ENCODE results near the gene PPP2R2B. TPM values are rescaled to one million over a fixed set of nuclear protein-coding genes. Genes with fewer than 3 reads are reported as not detected.
"Not testable (repeated sequence)": the region's sequence is repeated elsewhere in the genome, so short reads cannot be mapped to it uniquely, and the experiment has no call there.

The PPP2R2B gene
- total RNA-seq, 8 experiments from 2014 or later = 54.2 to 102 (median 75.0) TPM

- no peak overlapping the region for H3K4me3 ChIP-seq
- in situ Hi-C loops (cut with MboI; ENCODE audit: low pct_unique_long_range_greater_than_20kb in 2 of 9, low sequenced_read_pairs in 9 of 9, unreplicated experiment in 9 of 9) = no loop called here
- WGBS, 10 experiments = 30 to 100% (median 60%) methylated on average over 1 to 5 of the region's 5 CpGs; no CpG with 5 or more reads in 1 of the 10 experiments
- no peak overlapping the region for H3K27ac ChIP-seq
- peak in 5 of 8 experiments; percentile 45 to 82 (median 67) for ATAC-seq (replicated peaks in 6 of 8)
- peaks cover 6 to 43% of the 10 kb centered on the region in 2 donors for H3K4me1 ChIP-seq (replicated peaks in 1 of 2)
Measured at GRCh38 chr5:146734936-146735577, 143.5 kb downstream of the PPP2R2B start.

GRCh38 chr5:146732962-146733361, 145.6 kb downstream of the PPP2R2B start:
- Histone ChIP-seq H3K27ac (no peak overlapping the region), H3K4me3 (no peak overlapping the region), H3K4me1 (replicated peaks in 1 of 2) (peaks cover 6 to 43% of the 10 kb centered on the region in 2 donors)
- 0 to 93% (median 57%) methylated on average over 2 to 3 of the region's 3 CpGs; no CpG with 5 or more reads in 1 of the 10 experiments for WGBS, 10 experiments
- peak in 3 of 8 experiments; percentile 70 to 86 (median 76) for ATAC-seq (replicated peaks in 6 of 8)
- in situ Hi-C loops (cut with MboI; ENCODE audit: low pct_unique_long_range_greater_than_20kb in 2 of 9, low sequenced_read_pairs in 9 of 9, unreplicated experiment in 9 of 9) = no loop called here

- peak; percentile 39 to 81 (median 71) for ATAC-seq (replicated peaks in 6 of 8)
- in situ Hi-C loops (cut with MboI; ENCODE audit: low pct_unique_long_range_greater_than_20kb in 2 of 9, low sequenced_read_pairs in 9 of 9, unreplicated experiment in 9 of 9) = no loop called here
- Histone ChIP-seq H3K4me1 (replicated peaks in 1 of 2) (peaks cover 6 to 43% of the 10 kb centered on the region in 2 donors), H3K4me3 (no peak overlapping the region), H3K27ac (no peak overlapping the region)
- 0 to 60% (median 17%) methylated on average over 1 to 5 of the region's 5 CpGs for WGBS, 10 experiments
Measured at GRCh38 chr5:146731909-146732659, 146.5 kb downstream of the PPP2R2B start.

GRCh38 chr5:146728746-146729145, 149.8 kb downstream of the PPP2R2B start:
- H3K27ac ChIP-seq; in situ Hi-C loops (cut with MboI; ENCODE audit: low pct_unique_long_range_greater_than_20kb in 2 of 9, low sequenced_read_pairs in 9 of 9, unreplicated experiment in 9 of 9); ATAC-seq (replicated peaks in 6 of 8); H3K4me3 ChIP-seq: not testable (repeated sequence)
- H3K4me1 ChIP-seq (replicated peaks in 1 of 2) = peaks cover 21 to 45% of the 10 kb centered on the region in 2 donors
- WGBS, 10 experiments = 80 to 100% (median 100%) methylated on average over 1 to 3 of the region's 3 CpGs; no CpG with 5 or more reads in 2 of the 10 experiments

- Histone ChIP-seq H3K4me3 (no peak overlapping the region), H3K4me1 (replicated peaks in 1 of 2) (peaks cover 15 to 32% of the 10 kb centered on the region in 2 donors), H3K27ac (no peak overlapping the region)
- 0 to 79% (median 40%) methylated on average over 1 of the region's 1 CpG; no CpG with 5 or more reads in 3 of the 10 experiments for WGBS, 10 experiments
- in situ Hi-C loops (cut with MboI; ENCODE audit: low pct_unique_long_range_greater_than_20kb in 2 of 9, low sequenced_read_pairs in 9 of 9, unreplicated experiment in 9 of 9) = no loop called here
- ATAC-seq (replicated peaks in 6 of 8) = peak in 2 of 8 experiments; percentile 26 to 85
Measured at GRCh38 chr5:146726891-146727290, 151.7 kb downstream of the PPP2R2B start.

- Histone ChIP-seq H3K27ac (no peak overlapping the region), H3K4me3 (no peak overlapping the region), H3K4me1 (replicated peaks in 1 of 2) (peaks cover 15 to 23% of the 10 kb centered on the region in 2 donors)
- ATAC-seq (replicated peaks in 6 of 8) = peak in 1 of 8 experiments; percentile 42
- 52 to 100% (median 88%) methylated on average over 1 to 2 of the region's 2 CpGs; no CpG with 5 or more reads in 4 of the 10 experiments for WGBS, 10 experiments
- in situ Hi-C loops (cut with MboI; ENCODE audit: low pct_unique_long_range_greater_than_20kb in 2 of 9, low sequenced_read_pairs in 9 of 9, unreplicated experiment in 9 of 9) = no loop called here
Measured at GRCh38 chr5:146726020-146726419, 152.5 kb downstream of the PPP2R2B start.

- WGBS, 10 experiments = 18 to 85% (median 70%) methylated on average over 2 to 4 of the region's 4 CpGs; no CpG with 5 or more reads in 1 of the 10 experiments
- peak in 4 of 8 experiments; percentile 15 to 45 (median 36) for ATAC-seq (replicated peaks in 6 of 8)
- H3K4me3 ChIP-seq = no peak overlapping the region
- H3K4me1 ChIP-seq (replicated peaks in 1 of 2) = peaks cover 15 to 23% of the 10 kb centered on the region in 2 donors
- H3K27ac ChIP-seq = no peak overlapping the region
- in situ Hi-C loops (cut with MboI; ENCODE audit: low pct_unique_long_range_greater_than_20kb in 2 of 9, low sequenced_read_pairs in 9 of 9, unreplicated experiment in 9 of 9) = no loop called here
Measured at GRCh38 chr5:146725025-146725424, 153.5 kb downstream of the PPP2R2B start.

- Histone ChIP-seq H3K27ac (no peak overlapping the region), H3K4me1 (replicated peaks in 1 of 2) (peaks cover 15 to 24% of the 10 kb centered on the region in 2 donors), H3K4me3 (no peak overlapping the region)
- ATAC-seq (replicated peaks in 6 of 8) = no peak
- 43 to 100% (median 83%) methylated on average over 1 of the region's 1 CpG; no CpG with 5 or more reads in 1 of the 10 experiments for WGBS, 10 experiments
- in situ Hi-C loops (cut with MboI; ENCODE audit: low pct_unique_long_range_greater_than_20kb in 2 of 9, low sequenced_read_pairs in 9 of 9, unreplicated experiment in 9 of 9) = no loop called here
Measured at GRCh38 chr5:146722361-146722779, 156.2 kb downstream of the PPP2R2B start.

GRCh38 chr5:146721073-146721815, 157.3 kb downstream of the PPP2R2B start:
- WGBS, 10 experiments = 33 to 100% (median 84%) methylated on average over 1 to 4 of the region's 5 CpGs; no CpG with 5 or more reads in 4 of the 10 experiments
- in situ Hi-C loops (cut with MboI; ENCODE audit: low pct_unique_long_range_greater_than_20kb in 2 of 9, low sequenced_read_pairs in 9 of 9, unreplicated experiment in 9 of 9) = no loop called here
- peaks cover 11 to 34% of the 10 kb centered on the region in 2 donors for H3K4me1 ChIP-seq (replicated peaks in 1 of 2)
- no peak overlapping the region for H3K4me3 ChIP-seq
- ATAC-seq (replicated peaks in 6 of 8) = no peak
- H3K27ac ChIP-seq = no peak overlapping the region

- ATAC-seq (replicated peaks in 6 of 8) = no peak
- WGBS, 10 experiments = 57 to 89% (median 85%) methylated on average over 1 of the region's 1 CpG; no CpG with 5 or more reads in 6 of the 10 experiments
- in situ Hi-C loops (cut with MboI; ENCODE audit: low pct_unique_long_range_greater_than_20kb in 2 of 9, low sequenced_read_pairs in 9 of 9, unreplicated experiment in 9 of 9) = no loop called here
- Histone ChIP-seq H3K4me1 (replicated peaks in 1 of 2) (peaks cover 4 to 27% of the 10 kb centered on the region in 2 donors), H3K4me3 (no peak overlapping the region), H3K27ac (no peak overlapping the region)
Measured at GRCh38 chr5:146720107-146720506, 158.4 kb downstream of the PPP2R2B start.

GRCh38 chr5:146719179-146719578, 159.4 kb downstream of the PPP2R2B start:
- Histone ChIP-seq H3K4me1 (replicated peaks in 1 of 2) (peaks cover 0 to 18% of the 10 kb centered on the region in 2 donors), H3K4me3 (no peak overlapping the region), H3K27ac (no peak overlapping the region)
- ATAC-seq (replicated peaks in 6 of 8) = no peak
- in situ Hi-C loops (cut with MboI; ENCODE audit: low pct_unique_long_range_greater_than_20kb in 2 of 9, low sequenced_read_pairs in 9 of 9, unreplicated experiment in 9 of 9) = no loop called here

GRCh38 chr5:146718609-146719008, 159.9 kb downstream of the PPP2R2B start:
- Histone ChIP-seq H3K4me1 (replicated peaks in 1 of 2) (peaks cover 0 to 15% of the 10 kb centered on the region in 2 donors), H3K4me3 (no peak overlapping the region), H3K27ac (no peak overlapping the region)
- in situ Hi-C loops (cut with MboI; ENCODE audit: low pct_unique_long_range_greater_than_20kb in 2 of 9, low sequenced_read_pairs in 9 of 9, unreplicated experiment in 9 of 9) = no loop called here
- ATAC-seq (replicated peaks in 6 of 8) = peak in 3 of 8 experiments; percentile 92 to 94 (median 93)
- 0 to 96% (median 80%) methylated on average over 1 to 3 of the region's 3 CpGs; no CpG with 5 or more reads in 1 of the 10 experiments for WGBS, 10 experiments
